DMS79 (cell line): ENCODE measurements around the gene FXYD5.
"Not testable (repeated sequence)": the region's sequence is repeated elsewhere in the genome, so short reads cannot be mapped to it uniquely, and the experiment has no call there.

Experiments used
- DNase-seq: peaks from one replicate; lab custom pipeline; 2025; lab: John Stamatoyannopoulos, UW

Gene FXYD5

DNA sequence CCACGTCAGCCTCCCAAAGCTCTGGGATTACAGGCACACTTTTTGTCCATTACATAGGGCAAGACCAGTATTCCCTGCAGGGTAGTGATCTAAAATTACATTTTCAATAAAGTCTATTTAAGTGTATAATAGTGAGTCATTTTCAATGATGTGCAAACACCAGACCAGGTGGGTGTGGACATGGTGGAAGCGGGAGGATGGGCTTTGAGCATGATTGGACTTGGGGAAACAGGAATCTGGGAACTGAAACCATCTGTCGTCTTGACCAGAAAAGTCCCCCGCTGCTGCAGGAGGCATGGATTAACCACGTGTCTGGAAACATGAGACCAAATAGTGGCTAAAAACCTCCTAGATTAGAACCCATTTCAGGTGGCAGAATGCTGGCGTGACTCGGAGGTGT lies 34.0 kb upstream of the FXYD5 start:
- DNase-seq, result no peak

DNA sequence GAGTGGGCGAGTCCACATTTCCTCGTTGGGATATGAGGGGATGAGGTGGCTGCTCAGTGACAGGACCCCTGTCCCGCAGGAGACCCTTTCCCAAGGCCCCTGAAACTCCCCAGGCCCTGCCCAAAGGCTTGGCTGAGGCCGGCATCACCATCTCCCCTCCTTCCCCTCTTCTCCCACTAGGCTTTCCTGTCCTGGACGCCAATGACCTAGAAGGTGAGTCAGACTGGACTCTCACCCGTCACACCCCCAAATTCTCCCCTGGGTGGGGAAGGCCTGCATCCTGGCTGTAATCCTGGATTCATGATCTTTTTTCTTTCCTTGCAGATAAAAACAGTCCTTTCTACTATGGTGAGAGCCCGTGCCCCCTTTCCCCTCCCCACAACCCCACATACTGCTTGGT lies 33.6 kb upstream of the FXYD5 start:
- DNase-seq, result no peak

DNA sequence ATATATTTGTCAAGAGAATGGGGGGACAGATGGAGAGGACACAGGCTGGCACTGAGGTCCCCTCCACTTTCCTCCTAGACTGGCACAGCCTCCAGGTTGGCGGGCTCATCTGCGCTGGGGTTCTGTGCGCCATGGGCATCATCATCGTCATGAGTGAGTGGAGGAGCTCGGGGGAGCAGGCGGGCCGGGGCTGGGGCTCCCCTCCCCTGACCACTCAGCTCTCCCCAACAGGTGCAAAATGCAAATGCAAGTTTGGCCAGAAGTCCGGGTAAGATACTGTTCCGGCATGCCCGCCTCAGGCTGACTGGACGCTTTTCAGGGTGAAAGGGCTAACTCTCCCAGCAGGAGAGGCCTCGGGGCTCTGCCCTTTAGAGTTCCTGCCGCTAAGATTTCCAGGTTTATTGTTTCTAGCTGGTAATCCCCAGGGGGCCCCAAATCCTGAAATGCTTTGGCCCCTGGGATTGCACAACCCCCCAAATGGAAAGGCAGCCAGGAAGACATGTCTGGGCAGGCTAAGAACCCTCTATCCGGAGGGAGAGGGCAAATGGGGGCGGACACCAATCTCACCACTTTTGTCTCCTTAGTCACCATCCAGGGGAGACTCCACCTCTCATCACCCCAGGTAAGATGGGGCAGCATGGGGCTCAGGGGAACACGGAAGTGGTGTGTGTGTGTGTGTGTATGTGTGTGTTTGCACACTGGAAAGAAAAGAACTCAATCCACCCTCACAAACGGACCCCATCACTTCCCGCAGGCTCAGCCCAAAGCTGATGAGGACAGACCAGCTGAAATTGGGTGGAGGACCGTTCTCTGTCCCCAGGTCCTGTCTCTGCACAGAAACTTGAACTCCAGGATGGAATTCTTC lies 31.6 kb upstream of the FXYD5 start:
- DNase-seq, result no peak

DNA sequence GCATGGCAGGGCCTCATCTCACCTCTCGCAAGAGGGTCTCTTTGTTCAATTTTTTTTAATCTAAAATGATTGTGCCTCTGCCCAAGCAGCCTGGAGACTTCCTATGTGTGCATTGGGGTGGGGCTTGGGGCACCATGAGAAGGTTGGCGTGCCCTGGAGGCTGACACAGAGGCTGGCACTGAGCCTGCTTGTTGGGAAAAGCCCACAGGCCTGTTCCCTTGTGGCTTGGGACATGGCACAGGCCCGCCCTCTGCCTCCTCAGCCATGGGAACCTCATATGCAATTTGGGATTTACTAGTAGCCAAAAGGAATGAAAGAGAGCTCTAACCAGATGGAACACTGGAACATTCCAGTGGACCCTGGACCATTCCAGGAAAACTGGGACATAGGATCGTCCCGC lies 31.0 kb upstream of the FXYD5 start:
- DNase-seq, result no peak

DNA sequence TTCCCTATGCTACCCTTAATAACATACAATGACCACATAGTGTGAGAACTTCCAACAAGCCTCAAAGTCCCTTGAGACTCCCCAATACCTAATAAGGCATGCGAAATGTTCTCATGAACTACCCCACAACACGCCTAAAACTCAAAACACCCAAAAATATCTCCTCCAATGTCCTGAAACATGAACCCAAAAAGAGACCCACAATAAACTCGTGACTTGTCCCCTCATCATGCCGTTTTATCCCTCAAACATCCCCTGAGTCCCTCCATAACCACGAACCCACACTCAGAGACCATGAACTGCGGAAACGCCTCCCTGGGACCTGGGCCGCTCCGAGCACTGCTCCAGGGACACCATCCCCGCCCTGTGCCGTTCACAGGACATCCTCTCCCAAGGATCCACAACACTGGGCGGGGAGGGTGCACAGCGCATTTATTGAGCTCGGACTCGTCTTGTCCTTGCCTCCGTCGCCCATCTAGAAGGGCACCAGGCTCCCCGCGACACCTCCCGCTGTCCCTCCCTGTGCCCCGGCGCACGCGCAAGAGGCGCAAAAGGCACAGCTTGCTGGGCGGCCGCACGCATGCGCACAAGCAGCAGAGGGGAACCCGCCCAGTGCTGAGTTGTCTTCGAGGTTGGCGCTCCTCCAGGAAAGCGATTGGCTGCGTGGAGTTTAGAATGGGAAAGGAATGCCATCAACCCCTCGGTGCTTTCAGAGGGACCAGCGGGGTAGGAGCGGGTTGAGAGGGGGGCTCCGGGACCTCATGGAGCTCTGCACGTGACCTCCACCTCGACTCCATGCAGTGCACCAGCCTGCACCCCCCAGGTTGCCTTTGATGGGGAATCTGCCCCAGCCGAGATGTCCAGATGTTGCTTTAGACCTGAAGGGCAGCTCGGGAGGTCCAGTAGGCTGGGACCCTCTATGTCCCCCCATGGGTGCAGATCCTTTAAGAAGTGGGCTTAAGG lies 30.2 kb upstream of the FXYD5 start:
- DNase-seq, result peak; percentile 82

DNA sequence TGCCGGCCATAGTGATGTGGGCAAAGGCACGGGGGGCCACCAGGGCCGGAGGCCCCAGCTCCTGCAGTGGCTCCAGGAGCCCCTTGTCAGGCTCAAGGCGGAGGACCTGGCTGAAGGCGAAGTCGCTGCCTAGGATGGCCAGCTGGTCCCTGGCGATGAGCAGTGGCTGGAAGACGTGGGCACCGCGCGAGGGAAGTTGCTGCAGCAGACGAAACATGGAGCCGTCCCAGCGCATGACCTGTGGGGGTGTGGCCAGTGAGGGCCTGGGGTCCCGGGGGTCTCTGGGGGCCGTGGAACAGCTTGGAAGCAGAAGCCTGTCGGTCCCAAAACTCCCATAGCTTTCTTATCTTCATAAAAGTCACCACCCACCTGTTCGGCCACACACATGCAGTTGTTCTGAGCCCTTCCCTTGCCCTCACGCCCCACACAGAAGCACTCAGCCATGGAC lies 29.2 kb upstream of the FXYD5 start:
- DNase-seq, result no peak

DNA sequence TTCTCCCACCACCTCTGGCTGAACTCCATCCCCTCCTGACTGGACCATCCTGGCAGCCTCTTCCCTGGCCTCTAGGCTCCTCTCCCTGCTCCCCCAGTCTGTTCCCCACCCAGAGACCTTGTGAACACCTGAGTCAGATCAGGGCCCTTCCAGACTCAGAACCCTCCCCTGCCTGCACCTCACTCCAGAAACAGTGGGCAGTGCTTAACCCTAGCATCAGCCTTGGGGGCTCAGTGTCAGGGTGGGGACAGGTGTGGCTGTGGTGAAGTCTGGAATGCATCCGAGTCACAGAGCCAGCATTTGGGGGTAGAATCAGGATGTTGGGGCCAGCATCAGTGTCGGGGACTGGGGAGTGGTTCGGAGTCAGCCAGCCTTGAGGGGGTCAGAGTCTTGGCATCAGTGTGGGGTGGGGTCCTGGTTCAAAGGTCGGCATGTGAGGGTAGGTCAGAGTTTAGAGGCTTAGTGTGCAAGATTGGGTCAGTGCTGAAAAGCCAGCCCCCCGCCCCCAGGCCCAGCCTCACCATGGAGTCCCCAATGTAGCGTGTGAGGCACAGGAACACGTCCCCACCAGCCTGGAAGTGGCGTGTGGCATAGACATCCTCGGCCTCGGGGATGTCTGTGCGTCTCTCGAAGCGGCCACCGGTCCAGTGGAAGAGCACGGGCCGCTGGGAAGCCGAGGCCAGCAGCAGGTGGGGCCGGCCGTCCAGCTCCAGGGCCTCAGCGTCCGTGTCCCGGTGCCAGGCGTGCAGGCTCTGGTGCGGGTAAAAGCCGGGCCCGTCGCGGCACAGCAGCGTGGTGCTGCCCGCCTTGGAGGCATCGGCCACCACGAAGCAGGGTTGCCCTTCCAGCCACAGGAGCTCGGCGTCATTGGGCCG lies 28.5 kb upstream of the FXYD5 start:
- no peak for DNase-seq

DNA sequence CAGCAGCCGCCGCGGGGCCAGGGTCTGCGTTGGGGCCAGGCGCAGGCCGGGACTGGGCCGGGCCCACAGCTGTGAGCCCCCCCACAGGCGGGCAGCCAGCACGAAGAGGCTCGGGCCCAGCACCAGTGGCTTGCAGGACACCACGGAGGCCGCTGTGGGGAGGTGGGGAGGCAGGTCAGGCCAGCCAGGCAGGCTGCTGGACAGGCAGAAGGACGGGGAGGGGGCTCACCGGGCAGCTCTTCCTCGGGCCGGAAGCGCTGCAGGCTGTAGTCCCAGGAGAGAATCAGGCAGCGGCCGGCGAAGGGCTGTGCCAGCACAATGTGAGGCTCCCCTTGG lies 27.9 kb upstream of the FXYD5 start:
- DNase-seq, result no peak

DNA sequence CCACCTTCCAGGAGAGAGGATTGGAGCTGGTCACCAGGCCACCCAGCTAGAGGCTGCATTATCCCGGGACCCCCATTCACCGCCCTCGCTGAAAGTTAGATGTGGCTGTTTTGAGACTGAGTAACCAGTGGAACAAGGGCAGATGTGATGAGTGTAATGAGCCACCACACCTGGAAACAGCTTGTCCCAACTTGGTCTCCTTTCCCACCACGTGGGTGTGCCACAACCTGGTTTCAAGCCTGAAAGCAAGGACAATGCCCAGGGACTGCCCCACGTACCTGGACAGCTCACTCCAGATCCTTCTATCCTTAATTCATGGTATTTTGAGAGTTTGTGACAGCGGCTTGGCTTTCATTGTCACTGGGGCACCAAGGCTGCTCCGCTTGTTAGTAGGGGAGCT lies 26.7 kb upstream of the FXYD5 start:
- no peak for DNase-seq

DNA sequence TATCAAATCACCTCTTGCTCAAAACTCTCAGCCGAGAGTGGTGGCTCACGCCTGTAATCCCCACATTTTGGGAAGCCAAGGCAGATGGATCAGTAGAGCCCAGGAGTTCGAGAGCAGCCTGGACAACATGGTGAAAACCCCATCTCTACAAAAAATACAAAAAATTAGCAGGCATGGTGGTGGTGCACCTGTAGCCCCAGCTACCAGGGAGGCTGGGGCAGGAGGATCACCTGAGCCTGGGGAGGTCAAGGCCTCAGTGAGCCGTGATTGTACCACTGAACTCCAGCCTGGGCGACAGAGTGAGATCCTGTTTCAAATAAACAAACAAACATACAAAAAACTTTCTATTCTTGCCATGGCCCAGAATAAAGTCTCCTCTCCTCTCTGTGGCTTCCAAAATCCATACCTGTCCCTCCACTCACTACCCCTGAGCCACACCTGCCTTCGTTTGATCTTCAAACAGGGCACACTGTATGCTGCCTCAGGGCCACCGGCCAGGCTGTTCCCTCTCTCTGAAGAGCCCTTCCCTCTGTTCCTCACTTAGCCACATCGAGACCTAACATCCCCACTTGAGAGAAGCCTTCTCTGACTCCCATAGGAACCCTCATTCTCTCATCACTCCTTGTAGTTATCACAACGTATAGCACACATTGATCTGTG lies 26.0 kb upstream of the FXYD5 start:
- no peak for DNase-seq

DNA sequence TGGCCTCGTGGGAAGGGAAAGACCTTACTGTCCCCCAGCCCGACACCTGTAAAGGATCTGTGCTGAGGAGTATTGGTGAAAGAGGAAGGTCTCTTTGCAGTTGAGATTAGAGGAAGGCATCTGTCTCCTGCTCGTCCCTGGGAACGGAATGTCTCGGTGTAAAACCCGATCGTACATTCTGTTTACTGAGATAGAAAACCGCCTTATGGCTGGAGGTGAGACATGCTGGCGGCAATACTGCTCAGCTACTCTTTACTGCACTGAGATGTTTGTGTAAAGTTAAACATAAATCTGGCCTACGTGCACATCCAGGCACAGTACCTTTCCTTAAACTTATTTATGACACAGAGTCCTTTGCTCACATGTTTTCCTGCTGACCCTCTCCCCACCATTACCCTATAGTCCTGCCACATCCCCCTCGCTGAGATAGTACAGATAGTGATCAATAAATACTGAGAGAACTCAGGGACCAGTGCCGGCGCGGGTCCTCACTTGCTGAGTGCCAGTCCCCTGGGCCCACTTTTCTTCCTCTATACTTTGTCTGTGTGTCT lies 24.7 kb upstream of the FXYD5 start:
- DNase-seq, result not testable (repeated sequence)

DNA sequence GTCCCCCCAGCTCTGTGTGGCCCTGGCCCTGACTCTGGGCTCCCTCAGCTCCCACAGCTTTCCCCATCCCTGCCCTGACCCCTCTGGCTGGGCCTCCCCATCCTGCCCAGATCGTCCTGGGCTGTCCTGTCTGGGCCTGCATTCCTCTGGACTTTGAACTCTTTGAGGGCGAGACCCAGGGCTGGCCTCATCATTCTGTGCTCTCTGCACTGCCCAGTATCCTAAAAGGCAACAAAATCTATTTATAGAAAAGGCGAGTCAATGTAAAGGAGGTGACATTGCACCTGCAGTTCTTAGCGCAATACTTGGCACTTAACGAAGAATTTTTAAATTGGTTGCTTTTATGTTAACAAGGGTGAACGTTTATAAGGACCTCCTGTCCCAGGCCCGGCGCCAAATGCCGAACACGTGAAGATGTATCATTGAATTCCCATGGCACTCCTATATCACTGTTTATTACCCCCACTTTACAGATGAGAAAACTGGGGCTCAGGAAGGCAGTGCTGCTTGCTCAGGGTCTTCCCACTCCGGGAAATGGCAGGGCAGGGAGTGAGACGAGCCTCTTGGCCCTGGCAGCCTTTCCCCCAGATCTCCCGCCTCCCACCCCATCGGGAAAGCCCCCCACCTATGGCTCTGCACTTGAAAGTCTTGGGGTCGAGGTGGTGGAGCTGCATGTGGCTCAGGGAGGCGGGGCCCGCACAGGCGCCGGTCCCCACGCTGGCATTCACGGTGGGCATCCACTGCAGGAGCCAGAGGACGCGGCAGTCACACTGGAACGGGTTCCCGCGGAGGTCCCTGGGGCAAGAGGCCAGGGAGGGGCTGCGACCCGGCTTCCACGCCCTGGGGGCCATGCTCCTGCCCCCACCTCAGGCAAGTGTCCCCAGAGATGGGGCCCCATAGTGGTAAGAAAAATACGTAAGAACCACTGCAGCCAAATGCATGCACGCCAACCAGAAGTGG lies 23.5 kb upstream of the FXYD5 start:
- no peak for DNase-seq

DNA sequence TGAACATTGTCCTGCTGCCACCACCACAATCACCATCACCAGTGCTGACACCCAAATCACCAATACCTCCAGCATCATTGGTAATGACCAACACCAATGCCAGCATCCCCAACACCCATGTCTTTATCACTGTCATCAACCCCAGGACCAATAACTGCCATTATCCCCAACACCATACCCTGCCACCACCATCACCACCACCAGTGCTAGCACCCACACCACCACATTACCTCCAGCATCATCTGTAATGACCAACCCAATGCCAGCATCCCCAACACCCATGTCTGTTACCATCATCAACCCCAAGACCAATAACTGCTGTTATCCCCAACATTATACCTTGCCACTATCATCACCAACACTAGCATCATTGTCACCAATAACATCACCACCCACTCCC lies 22.3 kb upstream of the FXYD5 start:
- DNase-seq, result no peak

DNA sequence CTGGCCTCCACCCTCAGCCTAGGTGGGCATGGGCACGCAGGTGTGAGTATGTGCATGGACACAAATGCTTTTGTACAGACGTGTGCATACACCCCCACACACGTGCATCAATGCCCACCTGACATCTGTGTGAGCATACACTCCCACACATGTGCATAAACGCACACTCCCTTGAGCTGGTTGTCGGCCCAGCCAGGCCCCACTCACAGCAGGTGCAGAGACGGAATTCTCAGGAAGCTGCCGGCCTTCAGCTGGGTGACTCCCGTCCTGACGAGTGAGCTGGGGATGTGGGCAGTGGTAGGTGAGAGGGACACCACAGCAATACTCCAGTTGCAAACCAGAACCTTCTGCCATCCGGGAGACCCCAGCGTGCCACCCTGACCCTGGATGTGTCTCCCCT lies 20.7 kb upstream of the FXYD5 start:
- DNase-seq, result no peak

DNA sequence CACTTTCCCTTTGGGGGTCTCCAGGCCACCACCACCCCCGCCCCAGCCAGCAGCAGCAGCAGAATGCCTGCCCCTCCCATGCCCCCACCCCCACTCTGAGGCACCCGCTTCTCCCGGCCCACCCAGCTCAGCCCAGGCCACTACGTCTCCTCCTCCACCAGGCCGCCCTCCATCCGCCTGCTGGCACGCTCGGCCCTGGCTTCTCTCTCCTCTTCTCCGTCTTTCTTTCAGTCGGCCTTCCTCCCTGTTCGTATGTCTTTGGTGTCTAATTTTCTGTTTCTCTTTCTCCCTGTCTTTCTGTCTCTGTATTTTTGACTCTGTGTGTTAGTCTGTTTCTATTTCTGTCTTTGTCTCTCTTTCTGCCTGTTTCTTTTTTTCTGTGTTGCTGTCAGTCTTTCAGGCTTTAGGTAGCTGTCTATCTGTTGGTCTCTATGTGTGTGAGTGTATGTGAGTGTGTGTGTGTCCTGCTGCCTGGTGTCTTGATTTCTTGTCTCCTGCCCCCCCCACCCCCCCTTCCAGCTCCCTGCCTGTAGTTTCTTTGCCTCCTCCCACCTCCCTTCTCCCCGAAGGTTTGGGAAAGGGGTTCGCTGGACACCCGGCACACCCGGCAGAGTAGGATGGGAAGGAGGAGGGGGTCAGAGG lies 19.8 kb upstream of the FXYD5 start, which contains the start of gene LGI4:
TSS of gene LGI4 (minus strand) at position 459 of the 642 bp plus-strand sequence. CDS start at position 80, 379 bp downstream.
- DNase-seq, result no peak

DNA sequence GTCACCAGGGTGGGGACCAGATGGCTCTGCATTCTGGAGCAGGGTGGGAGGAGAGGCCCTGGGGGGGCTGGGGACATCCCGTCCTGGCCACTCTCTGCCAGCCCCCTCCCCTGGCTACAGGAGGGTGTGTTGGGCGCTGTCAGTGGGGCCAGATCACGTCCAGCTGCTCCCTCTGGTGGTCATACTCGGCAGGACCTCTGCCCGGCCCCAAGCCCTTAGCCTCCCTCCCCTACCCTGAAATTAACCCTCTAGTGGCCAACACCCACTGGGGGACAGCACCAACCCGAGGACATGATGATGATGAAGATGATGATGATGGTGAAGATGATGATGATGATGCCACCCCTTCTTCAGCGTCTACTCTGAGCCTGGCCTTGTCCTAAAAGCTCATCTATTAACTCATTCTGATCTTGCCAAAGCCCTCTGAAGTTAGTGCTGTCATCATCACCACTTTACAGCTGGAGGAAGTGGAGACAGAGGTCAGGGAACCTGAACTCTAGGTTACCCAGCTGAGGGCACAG lies 19.1 kb upstream of the FXYD5 start:
- no peak for DNase-seq

DNA sequence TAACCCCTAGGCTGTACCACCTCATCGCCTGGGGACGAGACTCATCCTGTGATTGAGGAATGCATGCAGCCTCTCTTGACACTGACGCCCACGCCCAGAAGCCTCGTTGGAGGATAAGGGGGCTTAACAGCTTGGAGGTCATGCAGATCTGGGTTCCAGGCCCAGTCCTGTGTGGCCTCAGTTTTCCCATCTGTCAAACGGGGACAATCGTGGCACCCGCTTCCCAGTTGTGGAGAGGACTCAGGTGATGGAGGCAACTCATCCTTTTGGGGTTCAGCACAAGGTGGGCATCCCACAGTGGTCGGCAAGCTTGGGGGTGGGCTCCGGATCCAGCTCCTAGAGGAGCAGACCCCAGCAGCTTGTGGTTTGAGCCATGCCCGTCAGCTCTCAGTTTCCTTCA lies 18.3 kb upstream of the FXYD5 start:
- DNase-seq, result no peak

DNA sequence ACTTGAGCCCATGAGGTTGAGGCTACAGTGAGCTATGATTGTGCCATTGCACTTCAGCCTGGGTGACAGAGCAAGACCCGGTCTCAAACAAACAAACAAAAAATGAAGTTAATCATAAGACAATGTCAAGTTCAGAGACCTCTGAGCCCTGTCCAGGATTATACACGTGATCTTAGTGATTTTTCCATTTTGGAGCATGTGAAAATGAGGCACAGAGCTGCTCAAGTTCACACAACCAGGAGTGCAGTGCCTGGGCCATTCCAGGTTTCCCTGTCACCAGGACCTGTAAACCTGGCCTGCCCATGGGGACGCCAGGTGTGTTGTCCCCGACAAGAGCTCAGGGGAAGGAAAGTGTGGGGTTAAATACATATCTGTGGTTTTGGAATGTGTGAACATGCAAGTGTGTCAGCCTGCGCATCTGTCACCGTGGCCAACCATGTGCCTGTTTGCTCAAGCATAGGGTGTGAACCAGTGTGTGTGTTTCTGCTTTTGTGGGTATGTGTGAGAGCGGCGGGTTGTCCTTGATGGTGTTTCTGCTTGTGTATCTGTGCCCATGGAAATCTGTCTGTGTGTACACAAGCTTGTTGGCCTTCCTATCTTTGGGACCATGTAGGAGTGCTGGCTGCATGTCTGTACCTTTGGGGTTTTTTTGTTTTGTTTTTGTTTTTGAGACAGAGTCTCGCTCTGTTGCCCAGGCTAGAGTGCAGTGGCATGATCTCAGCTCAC lies 17.4 kb upstream of the FXYD5 start:
- DNase-seq, result no peak
